Measurements from ENCODE around the gene PGBD5. TPM values are rescaled to one million over a fixed set of nuclear protein-coding genes. Genes with fewer than 3 reads are reported as not detected.
A peak's percentile ranks its signal among the peaks of the same experiment; 100 is the strongest.

PGBD5 gene
- total RNA-seq, 1 donor, result not detected

DNA sequence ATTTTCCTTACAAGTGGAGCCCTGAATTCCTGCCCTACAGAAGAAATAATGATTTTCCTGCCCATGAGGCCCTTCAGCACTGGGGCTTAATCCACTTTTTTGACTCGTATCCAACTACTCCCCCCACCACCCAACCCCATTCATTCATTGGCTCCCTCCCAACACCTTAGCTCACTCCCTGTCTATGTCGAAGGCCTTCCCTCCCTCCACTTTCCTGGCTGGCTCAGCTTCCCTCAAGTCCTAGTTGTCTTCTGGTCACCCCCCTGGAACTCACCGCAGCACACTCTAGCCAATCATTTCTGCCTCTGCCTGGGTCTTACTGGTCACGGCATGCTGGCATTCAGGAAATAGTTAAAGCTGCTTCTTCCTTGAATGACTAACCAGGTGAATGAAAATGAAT is 118.9 kb downstream of the PGBD5 start:
- peak; percentile 27 for DNase-seq (ENCODE audit: low read depth)
- no peak overlapping the region for H3K4me3 ChIP-seq (ENCODE audit: low read depth, low read length)
- TF ChIP-seq, protein P1, sequence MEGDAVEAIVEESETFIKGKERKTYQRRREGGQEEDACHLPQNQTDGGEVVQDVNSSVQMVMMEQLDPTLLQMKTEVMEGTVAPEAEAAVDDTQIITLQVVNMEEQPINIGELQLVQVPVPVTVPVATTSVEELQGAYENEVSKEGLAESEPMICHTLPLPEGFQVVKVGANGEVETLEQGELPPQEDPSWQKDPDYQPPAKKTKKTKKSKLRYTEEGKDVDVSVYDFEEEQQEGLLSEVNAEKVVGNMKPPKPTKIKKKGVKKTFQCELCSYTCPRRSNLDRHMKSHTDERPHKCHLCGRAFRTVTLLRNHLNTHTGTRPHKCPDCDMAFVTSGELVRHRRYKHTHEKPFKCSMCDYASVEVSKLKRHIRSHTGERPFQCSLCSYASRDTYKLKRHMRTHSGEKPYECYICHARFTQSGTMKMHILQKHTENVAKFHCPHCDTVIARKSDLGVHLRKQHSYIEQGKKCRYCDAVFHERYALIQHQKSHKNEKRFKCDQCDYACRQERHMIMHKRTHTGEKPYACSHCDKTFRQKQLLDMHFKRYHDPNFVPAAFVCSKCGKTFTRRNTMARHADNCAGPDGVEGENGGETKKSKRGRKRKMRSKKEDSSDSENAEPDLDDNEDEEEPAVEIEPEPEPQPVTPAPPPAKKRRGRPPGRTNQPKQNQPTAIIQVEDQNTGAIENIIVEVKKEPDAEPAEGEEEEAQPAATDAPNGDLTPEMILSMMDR (IDR thresholded peaks at IDR 0.05; ENCODE audit: insufficient read depth, low read length), result no peak

DNA sequence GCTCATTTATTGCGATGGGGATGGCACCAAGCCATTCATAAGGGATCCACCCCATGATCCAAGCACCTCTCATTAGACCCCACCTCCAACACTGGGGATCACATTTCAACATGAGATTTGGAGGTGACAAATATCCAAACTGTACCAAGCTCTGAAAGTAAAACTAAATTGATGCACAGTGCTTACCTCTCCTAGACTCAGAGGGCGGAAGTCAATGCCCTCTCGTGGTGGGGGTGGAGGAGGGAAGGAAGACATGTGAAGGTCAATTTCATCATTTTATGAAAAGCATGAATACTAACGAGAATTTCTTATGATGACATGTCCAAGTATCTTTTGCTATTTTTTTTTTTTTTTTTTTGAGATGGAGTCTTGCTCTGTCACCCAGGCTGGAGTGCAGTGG is 120.0 kb downstream of the PGBD5 start:
- TF ChIP-seq, protein P1 (IDR thresholded peaks at IDR 0.05; ENCODE audit: insufficient read depth, low read length), result no peak
- DNase-seq (ENCODE audit: low read depth), result no peak
- no peak overlapping the region for H3K4me3 ChIP-seq (ENCODE audit: low read depth, low read length)

DNA sequence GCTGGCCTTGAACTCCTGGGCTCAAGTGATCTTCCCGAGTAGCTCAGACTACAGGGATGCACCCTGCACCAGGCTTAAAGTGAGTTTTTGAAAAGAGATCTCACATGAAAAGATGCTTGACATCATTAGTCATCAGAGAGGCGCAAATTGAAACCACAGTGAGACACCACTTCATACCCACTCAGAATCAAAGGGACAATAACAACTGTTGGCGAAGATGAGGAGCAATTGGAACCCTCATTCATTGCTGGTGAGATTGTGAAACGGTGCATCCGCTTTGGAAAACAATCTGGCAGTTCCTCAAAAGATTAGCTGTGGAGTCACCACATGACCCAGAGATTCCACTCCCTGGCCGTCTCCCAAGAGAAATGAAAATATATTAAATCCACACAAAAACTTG is 122.3 kb downstream of the PGBD5 start:
- peak; percentile 67 for DNase-seq (ENCODE audit: low read depth)
- TF ChIP-seq, protein P1 (IDR thresholded peaks at IDR 0.05; ENCODE audit: insufficient read depth, low read length), result no peak
- no peak overlapping the region for H3K4me3 ChIP-seq (ENCODE audit: low read depth, low read length)

DNA sequence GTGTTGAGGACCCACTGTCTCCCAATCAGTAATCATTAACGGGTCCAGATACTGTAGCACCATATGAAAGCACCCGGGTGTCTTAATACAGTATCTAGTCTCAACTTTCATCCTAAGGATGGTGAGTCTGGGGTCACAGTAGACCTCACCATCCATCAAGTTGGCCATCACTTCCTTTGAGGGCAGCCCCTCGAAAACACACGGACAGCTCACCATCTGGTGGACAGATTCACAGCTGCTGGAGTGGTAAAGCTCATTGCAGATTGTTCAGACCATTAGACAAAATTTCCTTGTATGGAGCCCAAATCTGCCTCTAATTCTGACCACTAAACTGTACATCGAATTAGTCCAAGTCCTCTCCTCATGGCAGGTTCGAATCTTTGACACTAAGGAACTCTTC is 123.1 kb downstream of the PGBD5 start:
- TF ChIP-seq, protein P1 (IDR thresholded peaks at IDR 0.05; ENCODE audit: insufficient read depth, low read length), result no peak
- H3K4me3 ChIP-seq (ENCODE audit: low read depth, low read length), result no peak overlapping the region
- DNase-seq (ENCODE audit: low read depth), result no peak

- H3K4me3 ChIP-seq (ENCODE audit: low read depth, low read length), result no peak overlapping the region
- DNase-seq (ENCODE audit: low read depth), result no peak
- TF ChIP-seq, protein P1 (IDR thresholded peaks at IDR 0.05; ENCODE audit: insufficient read depth, low read length), result no peak
These were observed 124.3 kb downstream of the PGBD5 start for GRCh38 chr1:230301822-230302221.

DNA sequence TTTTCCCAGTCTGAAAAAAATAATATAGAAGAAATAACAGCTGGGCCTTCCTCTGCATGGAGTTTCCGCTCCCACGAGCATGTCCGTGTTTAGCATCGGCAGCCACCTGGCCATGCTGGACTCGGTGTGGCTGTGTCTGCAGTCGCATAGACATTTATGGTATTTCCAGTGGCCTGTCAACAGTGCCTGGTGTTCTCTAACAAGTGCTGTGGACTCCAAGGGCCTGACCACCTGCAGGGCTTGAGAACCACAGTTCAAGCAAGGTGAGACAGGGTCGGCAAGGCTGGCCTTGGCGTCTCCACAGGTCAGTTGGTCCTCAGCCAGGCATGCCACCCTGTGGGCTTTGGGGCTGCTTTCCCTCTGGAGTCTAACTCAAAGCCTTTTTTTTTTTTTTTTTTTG is 124.8 kb downstream of the PGBD5 start:
- DNase-seq (ENCODE audit: low read depth), result no peak
- TF ChIP-seq, protein P1 (IDR thresholded peaks at IDR 0.05; ENCODE audit: insufficient read depth, low read length), result no peak

More for the DNA sequence above, 124.8 kb downstream of the PGBD5 start:
- H3K4me3 ChIP-seq (ENCODE audit: low read depth, low read length), result no peak overlapping the region

Measured in fibroblast of the aortic adventitia (primary cell).